Lower leg skin (tissue), 3 donors: ENCODE measurements around the gene SUMO3.

Experiments
- CTCF ChIP-seq, 3 donors: fragments of 450-650 bp; IDR thresholded peaks; one replicate each; pipeline ENCODE4 v1.5.1; 2016; ENCODE audit warnings: antibody characterized with exemption in 3 of 3, mild to moderate bottlenecking in 3 of 3, moderate library complexity in 2 of 3
- POLR2A ChIP-seq, 2 donors: fragments of 450-650 bp; IDR thresholded peaks; one replicate each; pipeline ENCODE4 v1.6.1; 2016 to 2017; ENCODE audit warnings: antibody characterized with exemption in 2 of 2, mild to moderate bottlenecking in 1 of 2, moderate library complexity in 1 of 2

GRCh38 chr21:44846485-44847260 is 28.8 kb upstream of the SUMO3 start:
- TF ChIP-seq POLR2A (IDR thresholded peaks at IDR 0.05) (no peak), CTCF (IDR thresholded peaks at IDR 0.05) (no peak)
